Central memory CD8-positive, alpha-beta T cell (primary cell): ENCODE data around the gene REG3G.

Source experiments
- ATAC-seq: fragments of 150-1000 bp; cut with Tn5 transposase; replicated peaks from 2 replicates; pipeline ENCODE4 v1.10.0; 2022; ENCODE audit warnings: mild to moderate bottlenecking, moderate FRiP score, moderate number of reproducible peaks; ENCODE audit not compliant: poor library complexity, severe bottlenecking; ENCODE audit errors: extremely low read depth
- DNase-seq, 2 donors: peaks; one replicate each; pipeline ENCODE4 v3.0.0; 2021; ENCODE audit warnings: low spot score in 2 of 2
- H3K27ac Mint-ChIP-seq: one replicate; pipeline ENCODE4 v1.8.0; 2022; ENCODE audit warnings: low read depth, mild to moderate bottlenecking, moderate library complexity, mixed read lengths
- H3K27me3 Mint-ChIP-seq: one replicate; pipeline ENCODE4 v1.8.0; 2022; ENCODE audit warnings: mixed read lengths
- H3K36me3 Mint-ChIP-seq: one replicate; pipeline ENCODE4 v1.8.0; 2022; ENCODE audit warnings: mild to moderate bottlenecking, moderate library complexity, mixed read lengths; ENCODE audit not compliant: insufficient read depth
- H3K4me1 Mint-ChIP-seq: one replicate; pipeline ENCODE4 v1.8.0; 2022; ENCODE audit warnings: mixed read lengths
- H3K4me3 Mint-ChIP-seq: one replicate; pipeline ENCODE4 v1.8.0; 2022; ENCODE audit warnings: mild to moderate bottlenecking, moderate library complexity, mixed read lengths
- H3K9me3 Mint-ChIP-seq: one replicate; pipeline ENCODE4 v1.8.0; 2022; ENCODE audit warnings: mixed read lengths

The REG3G gene

GRCh38 chr2:79025421-79025820 is at the start of gene REG3G:
Gene REG3G, plus strand, starts transcription at chr2:79025702. Its CDS starts 392 bp downstream, at chr2:79026094.
- ATAC-seq (no peak), DNase-seq (no peak)
- H3K36me3 Mint-ChIP-seq = no peaks in the 10 kb centered on the region
- no peak within 1 kb of the TSS for H3K27ac Mint-ChIP-seq
- H3K9me3 Mint-ChIP-seq = peaks cover 20% of the 10 kb centered on the region
- no peaks in the 10 kb centered on the region for H3K27me3 Mint-ChIP-seq
- H3K4me1 Mint-ChIP-seq = no peaks in the 10 kb centered on the region
- no peak within 1 kb of the TSS for H3K4me3 Mint-ChIP-seq

DNA sequence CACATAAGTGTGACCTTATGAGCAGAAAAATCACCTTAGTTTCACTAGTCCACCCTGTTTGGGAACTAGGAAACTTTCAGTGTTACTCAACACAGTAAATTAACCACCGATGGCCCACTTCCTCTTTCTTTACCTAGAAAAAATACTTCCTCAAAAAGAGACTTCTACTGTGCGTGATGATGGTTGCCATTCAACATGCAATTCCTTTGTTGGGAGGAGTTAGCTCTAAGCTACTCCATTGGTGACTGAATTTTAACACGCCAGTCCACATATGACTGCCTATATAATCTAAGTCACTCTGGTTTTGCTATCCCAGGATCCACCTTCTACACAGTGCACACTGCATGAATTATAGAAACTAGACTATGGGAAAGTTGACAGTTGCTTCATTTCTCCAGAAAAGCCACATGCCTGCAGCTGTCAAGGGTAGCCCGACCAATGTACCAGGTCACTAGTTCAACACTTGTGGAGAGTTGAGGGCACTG is 47.8 kb upstream of the REG3G start:
- no peak for ATAC-seq
- Mint-ChIP-seq H3K27ac (no peak overlapping the region), H3K4me3 (no peak overlapping the region), H3K36me3 (no peaks in the 10 kb centered on the region), H3K9me3 (peaks cover 20% of the 10 kb centered on the region), H3K4me1 (no peaks in the 10 kb centered on the region), H3K27me3 (no peaks in the 10 kb centered on the region)
- DNase-seq = no peak

GRCh38 chr2:78978340-78978739 is 47.2 kb upstream of the REG3G start:
- ATAC-seq = no peak
- Mint-ChIP-seq H3K4me1 (no peaks in the 10 kb centered on the region), H3K27ac (no peak overlapping the region), H3K36me3 (no peaks in the 10 kb centered on the region), H3K4me3 (no peak overlapping the region), H3K9me3 (peaks cover 20% of the 10 kb centered on the region), H3K27me3 (no peaks in the 10 kb centered on the region)
- no peak for DNase-seq

DNA sequence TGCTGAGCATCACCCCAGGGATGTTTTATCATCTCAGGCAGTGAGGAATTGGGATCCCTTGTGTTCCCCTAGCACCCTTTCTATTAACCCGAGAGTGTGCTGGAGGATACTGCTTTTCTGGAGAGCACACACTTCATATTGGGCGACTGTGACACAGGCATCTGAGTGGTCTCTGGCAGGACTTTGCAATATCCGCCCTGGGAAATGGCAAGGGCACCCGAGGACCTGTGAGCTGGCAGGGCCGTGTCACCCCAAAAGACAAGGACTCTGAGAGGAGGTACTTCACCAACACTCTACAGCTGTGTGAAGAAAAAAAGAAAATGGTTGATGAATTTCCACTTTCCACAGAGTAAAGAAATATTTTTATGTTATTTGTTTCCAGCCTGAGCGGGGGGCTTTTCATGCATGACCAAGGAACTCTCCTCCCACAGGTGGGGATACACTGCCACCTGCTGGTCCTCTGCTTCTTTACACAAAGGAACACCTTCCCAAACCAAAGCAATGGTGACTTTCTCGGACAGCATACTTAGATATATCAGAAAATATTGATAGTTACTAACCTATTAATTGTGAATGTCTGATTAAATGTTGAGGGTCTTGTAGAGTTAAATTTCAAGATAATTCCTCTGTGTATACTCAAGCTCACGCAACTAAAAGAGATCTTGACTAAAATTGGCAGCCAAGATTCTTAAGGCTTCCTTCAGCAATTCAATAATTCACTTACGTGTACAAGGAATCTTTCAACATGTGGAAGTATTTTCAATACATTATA is 45.9 kb upstream of the REG3G start:
- ATAC-seq (no peak), DNase-seq (no peak)
- H3K9me3 Mint-ChIP-seq = peaks cover 15% of the 10 kb centered on the region
- H3K27me3 Mint-ChIP-seq = no peaks in the 10 kb centered on the region
- no peaks in the 10 kb centered on the region for H3K4me1 Mint-ChIP-seq
- H3K4me3 Mint-ChIP-seq = no peak overlapping the region
- no peaks in the 10 kb centered on the region for H3K36me3 Mint-ChIP-seq
- H3K27ac Mint-ChIP-seq = no peak overlapping the region

DNA sequence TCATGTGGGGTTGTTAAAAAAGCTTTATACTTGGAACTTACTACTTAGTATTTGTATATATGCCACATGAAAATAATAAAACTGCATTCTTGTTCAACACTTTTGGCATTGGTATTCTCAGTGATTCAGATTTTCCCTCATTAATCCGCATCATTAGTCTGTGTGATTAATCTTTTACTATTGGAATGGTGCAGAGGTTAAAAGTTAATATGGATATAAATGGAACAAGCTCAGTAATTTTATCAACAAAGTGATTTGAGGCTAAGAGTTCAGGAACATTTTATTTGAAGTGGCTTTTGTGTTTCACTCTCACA is 45.4 kb upstream of the REG3G start:
- Mint-ChIP-seq H3K9me3 (peaks cover 14% of the 10 kb centered on the region), H3K4me3 (no peak overlapping the region), H3K36me3 (no peaks in the 10 kb centered on the region), H3K27me3 (no peaks in the 10 kb centered on the region), H3K4me1 (no peaks in the 10 kb centered on the region), H3K27ac (no peak overlapping the region)
- DNase-seq (no peak), ATAC-seq (no peak)

DNA sequence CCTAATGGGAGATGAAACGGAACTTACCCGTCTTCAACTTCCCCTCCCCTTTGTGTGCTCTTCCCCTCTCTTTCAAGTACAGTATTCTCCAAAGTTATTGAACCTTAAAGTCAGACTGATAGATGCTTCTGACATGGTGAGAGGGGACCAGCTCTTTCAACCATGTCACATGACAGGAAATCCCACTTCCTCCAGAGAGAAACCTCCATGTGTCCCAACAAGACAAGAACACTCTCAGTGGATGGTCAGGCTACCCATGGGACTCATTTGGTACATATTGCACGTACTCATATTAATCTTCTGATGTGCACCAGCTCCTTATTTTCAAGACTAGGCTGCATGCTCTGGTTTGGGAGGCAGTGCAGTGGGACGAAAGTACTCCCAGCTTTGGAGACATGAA is 44.6 kb upstream of the REG3G start:
- Mint-ChIP-seq H3K27me3 (no peaks in the 10 kb centered on the region), H3K27ac (no peak overlapping the region), H3K36me3 (no peaks in the 10 kb centered on the region), H3K4me1 (no peaks in the 10 kb centered on the region), H3K9me3 (peaks cover 14% of the 10 kb centered on the region), H3K4me3 (no peak overlapping the region)
- ATAC-seq (no peak), DNase-seq (no peak)

- H3K9me3 Mint-ChIP-seq = peaks cover 14% of the 10 kb centered on the region
- no peak overlapping the region for H3K4me3 Mint-ChIP-seq
- no peaks in the 10 kb centered on the region for H3K4me1 Mint-ChIP-seq
- H3K27ac Mint-ChIP-seq = no peak overlapping the region
- no peak for DNase-seq
- no peak for ATAC-seq
- no peaks in the 10 kb centered on the region for H3K27me3 Mint-ChIP-seq
- no peaks in the 10 kb centered on the region for H3K36me3 Mint-ChIP-seq
Measured at GRCh38 chr2:78982638-78983330, 42.7 kb upstream of the REG3G start.

GRCh38 chr2:78984386-78984785 is 41.1 kb upstream of the REG3G start:
- ATAC-seq (no peak), DNase-seq (no peak)
- no peaks in the 10 kb centered on the region for H3K27me3 Mint-ChIP-seq
- H3K27ac Mint-ChIP-seq = no peak overlapping the region
- H3K9me3 Mint-ChIP-seq = peaks cover 8% of the 10 kb centered on the region
- H3K4me3 Mint-ChIP-seq = no peak overlapping the region
- H3K4me1 Mint-ChIP-seq = no peaks in the 10 kb centered on the region
- no peaks in the 10 kb centered on the region for H3K36me3 Mint-ChIP-seq

GRCh38 chr2:78985558-78985957 is 39.9 kb upstream of the REG3G start:
- no peak for ATAC-seq
- Mint-ChIP-seq H3K4me1 (no peaks in the 10 kb centered on the region), H3K27me3 (no peaks in the 10 kb centered on the region)

DNA sequence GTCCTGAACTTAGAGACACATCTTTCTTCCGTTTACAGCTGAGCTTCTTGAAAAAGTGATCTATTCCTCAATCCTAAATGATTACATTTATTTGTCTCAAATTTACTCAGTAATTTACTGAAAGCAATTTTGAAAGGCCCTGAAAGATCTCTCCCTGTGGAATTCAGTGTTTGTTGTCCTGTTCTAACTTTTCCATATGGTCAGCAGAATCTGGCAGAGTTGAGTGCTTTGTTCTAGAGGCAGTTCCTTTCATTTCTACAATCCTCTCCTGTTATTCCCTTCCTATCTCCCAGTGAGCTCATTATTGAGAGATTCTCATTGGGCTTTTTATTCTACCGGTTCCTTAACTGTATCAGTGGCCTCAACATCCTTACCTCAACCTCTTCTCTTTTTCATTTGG is 36.5 kb upstream of the REG3G start:
- Mint-ChIP-seq H3K27me3 (peaks cover 18% of the 10 kb centered on the region), H3K9me3 (peaks cover 15% of the 10 kb centered on the region), H3K4me1 (no peaks in the 10 kb centered on the region), H3K36me3 (no peaks in the 10 kb centered on the region), H3K4me3 (no peak overlapping the region), H3K27ac (no peak overlapping the region)
- ATAC-seq (no peak), DNase-seq (no peak)

More at GRCh38 chr2:78985558-78985957, 39.9 kb upstream of the REG3G start:
- H3K36me3 Mint-ChIP-seq = no peaks in the 10 kb centered on the region
- peaks cover 8% of the 10 kb centered on the region for H3K9me3 Mint-ChIP-seq
- no peak overlapping the region for H3K4me3 Mint-ChIP-seq
- no peak for DNase-seq
- no peak overlapping the region for H3K27ac Mint-ChIP-seq

- DNase-seq (no peak), ATAC-seq (no peak)
- peaks cover 25% of the 10 kb centered on the region for H3K9me3 Mint-ChIP-seq
- H3K36me3 Mint-ChIP-seq = no peaks in the 10 kb centered on the region
- H3K27me3 Mint-ChIP-seq = peaks cover 25% of the 10 kb centered on the region
- H3K27ac Mint-ChIP-seq = no peak overlapping the region
- no peaks in the 10 kb centered on the region for H3K4me1 Mint-ChIP-seq
- no peak overlapping the region for H3K4me3 Mint-ChIP-seq
Measured at GRCh38 chr2:78992451-78992806, 33.1 kb upstream of the REG3G start.

DNA sequence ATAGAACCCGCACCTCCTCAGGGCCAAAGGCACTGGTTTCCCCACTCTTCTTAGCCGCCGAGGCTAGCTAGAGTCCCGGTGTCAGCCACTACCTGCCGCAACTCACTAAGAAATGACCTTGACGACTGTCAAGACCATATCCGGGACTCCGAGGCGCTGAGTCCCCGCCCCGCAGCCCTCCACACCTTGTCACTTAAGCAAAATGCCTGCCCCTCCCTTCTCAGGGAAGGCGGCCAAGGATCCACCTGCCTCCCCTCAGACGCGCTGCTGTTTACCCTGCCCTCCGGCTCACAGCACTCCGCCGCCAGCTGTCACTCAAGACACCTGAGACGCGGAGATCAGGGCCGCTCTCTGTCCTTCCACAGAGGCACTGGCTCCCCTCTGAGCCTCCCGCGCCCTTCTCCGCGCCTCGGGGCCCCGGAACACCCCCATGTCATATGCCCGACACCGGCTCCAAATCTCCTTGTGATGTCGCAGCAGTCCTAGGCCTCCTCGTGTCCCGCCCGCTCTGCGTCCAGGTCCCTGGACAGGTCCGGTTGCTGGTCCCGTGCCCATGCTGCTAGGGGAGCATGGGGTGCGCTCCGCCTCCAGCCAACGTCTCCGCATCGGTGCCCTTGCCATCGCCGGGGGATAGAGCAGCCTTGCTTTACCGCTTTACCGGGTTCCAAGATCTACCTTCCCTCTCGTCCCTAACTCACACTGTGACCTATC is 32.5 kb upstream of the REG3G start:
- H3K4me1 Mint-ChIP-seq = no peaks in the 10 kb centered on the region
- H3K4me3 Mint-ChIP-seq = no peak overlapping the region
- ATAC-seq (no peak), DNase-seq (no peak)
- H3K36me3 Mint-ChIP-seq = no peaks in the 10 kb centered on the region
- H3K9me3 Mint-ChIP-seq = peaks cover 25% of the 10 kb centered on the region
- peaks cover 25% of the 10 kb centered on the region for H3K27me3 Mint-ChIP-seq
- no peak overlapping the region for H3K27ac Mint-ChIP-seq
